Upper lobe of right lung (tissue), 1 donor: ENCODE measurements around the gene C22orf39. TPM values are rescaled to one million over a fixed set of nuclear protein-coding genes. Genes with fewer than 3 reads are reported as not detected.
"Not testable (repeated sequence)": the region's sequence is repeated elsewhere in the genome, so short reads cannot be mapped to it uniquely, and the experiment has no call there.

ENCODE experiments used
- ATAC-seq: fragments of 200-7000 bp; cut with Tn5 transposase; one replicate; pipeline ENCODE4 v1.9.1; 2020; ENCODE audit warnings: mild to moderate bottlenecking, moderate library complexity
- DNase-seq: peaks from one replicate; pipeline ENCODE4 v3.0.0-alpha.2; 2020
- H3K27ac ChIP-seq: fragments of 200-600 bp; one replicate; pipeline ENCODE4 v1.8.0; 2022
- H3K27me3 ChIP-seq: fragments of 200-600 bp; one replicate; pipeline ENCODE4 v1.8.0; 2022; ENCODE audit warnings: mild to moderate bottlenecking
- H3K36me3 ChIP-seq: fragments of 200-600 bp; one replicate; pipeline ENCODE4 v1.8.0; 2022
- H3K4me1 ChIP-seq: fragments of 200-600 bp; one replicate; pipeline ENCODE4 v1.8.0; 2022
- H3K4me3 ChIP-seq: fragments of 200-600 bp; one replicate; pipeline ENCODE4 v1.8.0; 2022; ENCODE audit warnings: mild to moderate bottlenecking
- H3K9me3 ChIP-seq: fragments of 200-600 bp; one replicate; pipeline ENCODE4 v1.8.0; 2022
- CTCF ChIP-seq: fragments of 200-600 bp; IDR thresholded peaks from one replicate; pipeline ENCODE4 v1.8.0; 2022; ENCODE audit warnings: antibody characterized with exemption
- intact Hi-C: fragments of 100-400 bp; cut with DNase I; formaldehyde crosslinking; loops from one replicate; pipeline ENCODE4 v1.11.0; 2022
- total RNA-seq: library from RNA; stranded (reverse); fragmentation: NEBNext Ultra II Directional; extraction: Animal tissue kit (Norgen Biotek cat#: 25700); gene quantifications from one replicate; pipeline ENCODE4 v1.2.1, GENCODE V29; 2021
- donor health status: DM: no; HTN: yes; CAD: no; lungs with severe emphysema.

The C22orf39 gene
- total RNA-seq, 1 donor from 2014 or later: 35.6 TPM

DNA sequence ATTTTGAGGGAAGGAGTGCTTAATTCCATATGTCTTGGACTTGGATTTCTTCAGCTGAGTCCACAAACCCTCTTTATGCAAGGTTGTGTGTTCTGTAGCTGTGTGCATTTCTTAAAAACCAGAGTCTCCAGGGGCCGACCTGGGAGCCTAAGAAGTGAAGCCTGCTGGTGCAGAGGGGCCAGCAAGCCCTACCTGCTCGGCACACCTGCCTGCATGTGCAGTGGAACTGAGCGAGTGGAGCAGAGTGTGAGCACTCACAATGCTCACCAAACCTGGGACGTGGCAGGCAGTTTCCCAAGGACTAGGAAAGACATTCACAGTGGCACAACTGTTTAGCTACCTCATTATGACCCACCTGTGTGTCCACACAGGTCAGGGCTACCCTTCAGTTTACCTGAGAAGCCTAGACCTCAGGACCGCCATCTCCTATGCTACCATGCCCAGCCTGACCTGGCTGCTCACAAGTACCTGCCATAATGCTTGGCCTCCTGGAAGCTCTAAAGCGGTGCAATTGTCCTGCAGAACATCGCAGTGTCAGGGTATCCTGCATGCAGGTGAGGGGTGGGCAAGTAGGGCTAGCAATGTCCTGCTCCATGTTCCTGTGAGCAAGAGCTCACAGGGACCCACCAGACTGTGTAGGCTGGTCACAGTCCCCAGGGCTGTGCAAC is 3.8 kb downstream of the C22orf39 start:
- intact Hi-C loops: no loop called here
- H3K4me1 ChIP-seq: peaks cover 26% of the 10 kb centered on the region

DNA sequence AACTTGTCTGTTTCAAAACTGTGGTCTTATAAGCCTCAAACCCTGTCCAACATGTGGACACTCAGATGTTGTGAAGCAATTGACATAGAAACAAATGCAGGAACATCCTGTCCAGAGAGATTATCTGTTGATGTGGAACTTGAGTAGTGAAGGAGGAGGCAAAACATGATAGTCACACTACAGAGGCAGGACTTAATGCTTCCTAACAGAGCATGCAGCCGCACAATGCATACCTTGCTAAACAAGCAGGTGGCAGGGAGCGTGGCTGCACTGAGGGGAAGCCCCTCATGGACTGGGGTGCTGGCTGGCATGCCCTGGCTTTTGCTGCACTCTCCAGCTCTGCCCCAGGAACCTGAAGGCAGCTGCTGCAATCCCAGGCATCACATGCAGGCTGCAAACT is 5.3 kb downstream of the C22orf39 start:
- H3K36me3 ChIP-seq: peaks cover 29% of the 10 kb centered on the region
- ATAC-seq (no peak), DNase-seq (no peak)
- no peaks in the 10 kb centered on the region for H3K9me3 ChIP-seq
- no peak for TF ChIP-seq CTCF
- H3K27ac ChIP-seq: no peak overlapping the region
- H3K4me1 ChIP-seq: peaks cover 20% of the 10 kb centered on the region
- no peaks in the 10 kb centered on the region for H3K27me3 ChIP-seq
- intact Hi-C loops: no loop called here
- no peak overlapping the region for H3K4me3 ChIP-seq

More for the DNA sequence above, 3.8 kb downstream of the C22orf39 start:
- H3K9me3 ChIP-seq: no peaks in the 10 kb centered on the region
- H3K27ac ChIP-seq: no peak overlapping the region
- no peak for TF ChIP-seq CTCF
- no peak overlapping the region for H3K4me3 ChIP-seq
- H3K36me3 ChIP-seq: peaks cover 27% of the 10 kb centered on the region
- ATAC-seq (no peak), DNase-seq (no peak)
- no peaks in the 10 kb centered on the region for H3K27me3 ChIP-seq

GRCh38 chr22:19440411-19441195 is 6.9 kb downstream of the C22orf39 start:
- no peak overlapping the region for H3K4me3 ChIP-seq
- TF ChIP-seq CTCF: no peak
- peaks cover 43% of the 10 kb centered on the region for H3K36me3 ChIP-seq
- DNase-seq (no peak), ATAC-seq (no peak)
- no peaks in the 10 kb centered on the region for H3K27me3 ChIP-seq
- no peak overlapping the region for H3K27ac ChIP-seq
- H3K4me1 ChIP-seq: peaks cover 8% of the 10 kb centered on the region
- intact Hi-C loops: no loop called here
- H3K9me3 ChIP-seq: no peaks in the 10 kb centered on the region

DNA sequence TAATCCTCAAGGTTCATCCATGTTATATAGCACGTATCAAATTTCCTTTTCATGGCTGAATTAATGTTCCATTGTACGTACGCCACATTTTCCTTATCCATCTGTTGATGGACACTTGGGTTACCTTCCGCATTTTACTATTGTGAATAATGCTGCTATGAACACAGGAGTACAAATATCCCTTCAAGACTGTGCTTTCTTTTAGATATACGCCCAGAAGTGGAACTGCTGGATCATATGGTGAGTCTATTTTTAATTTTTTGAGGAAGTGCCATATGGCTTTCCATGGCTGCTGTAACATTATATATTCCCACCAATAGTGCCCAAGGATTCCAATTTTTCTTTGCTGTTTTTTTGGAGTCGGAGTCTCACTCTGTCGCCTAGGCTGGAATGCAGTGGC is 9.2 kb downstream of the C22orf39 start:
- Histone ChIP-seq H3K4me3 (no peak overlapping the region), H3K27me3 (no peaks in the 10 kb centered on the region), H3K36me3 (peaks cover 46% of the 10 kb centered on the region), H3K27ac (no peak overlapping the region), H3K4me1 (peaks cover 3% of the 10 kb centered on the region), H3K9me3 (no peaks in the 10 kb centered on the region)
- no peak for TF ChIP-seq CTCF
- no peak for DNase-seq
- no peak for ATAC-seq
- intact Hi-C loops: no loop called here

DNA sequence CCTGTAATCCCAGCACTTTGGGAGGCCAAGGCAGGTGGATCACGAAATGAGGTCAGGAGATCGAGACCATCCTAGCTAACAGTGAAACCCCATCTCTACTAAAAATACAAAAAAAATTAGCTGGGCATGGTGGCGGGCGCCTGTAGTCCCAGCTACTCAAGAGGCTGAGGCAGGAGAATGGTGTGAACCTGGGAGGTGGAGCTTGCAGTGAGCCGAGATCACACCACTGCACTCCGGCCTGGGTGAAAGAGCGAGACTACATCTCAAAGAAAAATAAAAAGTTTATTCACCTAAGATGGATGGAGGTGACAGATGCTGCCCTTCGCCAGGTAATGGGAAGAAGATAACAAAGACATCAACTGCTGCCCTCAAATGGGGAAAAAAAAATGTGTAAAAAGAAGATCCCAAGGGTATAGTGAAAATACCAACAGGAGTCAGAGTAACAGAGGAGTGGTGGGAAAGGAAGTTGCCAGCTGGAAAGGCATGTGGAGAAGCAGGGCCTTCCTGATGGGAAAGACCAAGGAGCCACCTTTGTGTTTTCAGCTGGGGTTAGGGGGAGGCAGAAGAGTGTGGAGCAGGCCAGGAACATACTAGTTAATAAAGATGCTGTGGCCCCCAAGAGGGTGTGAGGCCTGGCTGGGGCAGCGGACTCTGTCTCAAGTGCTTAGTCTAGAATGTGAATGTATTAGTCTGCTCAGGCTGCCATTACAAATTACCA is 10.9 kb downstream of the C22orf39 start:
- intact Hi-C loops, ATAC-seq: not testable (repeated sequence)

More for the DNA sequence above, 10.9 kb downstream of the C22orf39 start:
- H3K27ac ChIP-seq, H3K9me3 ChIP-seq, H3K27me3 ChIP-seq, H3K4me3 ChIP-seq, DNase-seq, H3K4me1 ChIP-seq: not testable (repeated sequence)
- H3K36me3 ChIP-seq: peaks cover 32% of the 10 kb centered on the region
